ENCODE data around the gene SLX9.

DNA sequence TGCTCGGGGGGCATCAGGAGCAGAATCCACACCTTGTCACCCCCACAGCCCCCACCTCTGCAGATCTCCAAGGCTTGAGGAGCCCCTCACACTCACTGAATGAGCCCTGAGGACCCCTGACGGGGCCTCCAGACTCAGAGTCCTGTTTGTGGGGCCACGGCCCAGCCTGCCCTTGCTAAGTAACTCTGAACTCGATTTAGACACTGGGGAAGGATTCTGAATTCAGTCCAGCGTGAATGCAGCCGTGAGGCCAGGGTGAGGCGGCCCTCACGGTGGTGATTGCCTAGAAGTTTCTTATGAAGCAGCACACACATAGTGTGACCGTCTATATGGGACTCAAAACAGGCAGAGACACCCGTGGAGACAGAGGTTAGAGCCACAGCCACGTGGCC is 75.6 kb downstream of the SLX9 start:
- TF ChIP-seq CTCF (IDR thresholded peaks at IDR 0.05) (no peak), POLR2A (IDR thresholded peaks at IDR 0.05) (no peak)

Measured in right lobe of liver (tissue), 4 donors.